ENCODE measurements around the gene HPCAL1. TPM values are rescaled to one million over a fixed set of nuclear protein-coding genes. Genes with fewer than 3 reads are reported as not detected.

HPCAL1 gene
- total RNA-seq (2022): 34.0 and 35.1 TPM in 2 replicates
- Bru-seq, nascent RNA: percentile 61 among the genes with signal in this experiment
- BruChase-seq, experiment 1, labeled RNA remaining after a 6-hour chase: percentile 67 among the genes with signal in this experiment
- percentile 60 among the genes with signal in this experiment for BruChase-seq, experiment 2, labeled RNA remaining after a 2-hour chase
- long read RNA-seq, transcript HPCAL1-201 (5 exons, 1,751 nt): major isoform, 77 of 111 reads
- long read RNA-seq, partial matches to known transcripts: 7 of 111 reads
- long read RNA-seq, other reads (novel, unspliced or antisense): 27 of 111 reads

DNA sequence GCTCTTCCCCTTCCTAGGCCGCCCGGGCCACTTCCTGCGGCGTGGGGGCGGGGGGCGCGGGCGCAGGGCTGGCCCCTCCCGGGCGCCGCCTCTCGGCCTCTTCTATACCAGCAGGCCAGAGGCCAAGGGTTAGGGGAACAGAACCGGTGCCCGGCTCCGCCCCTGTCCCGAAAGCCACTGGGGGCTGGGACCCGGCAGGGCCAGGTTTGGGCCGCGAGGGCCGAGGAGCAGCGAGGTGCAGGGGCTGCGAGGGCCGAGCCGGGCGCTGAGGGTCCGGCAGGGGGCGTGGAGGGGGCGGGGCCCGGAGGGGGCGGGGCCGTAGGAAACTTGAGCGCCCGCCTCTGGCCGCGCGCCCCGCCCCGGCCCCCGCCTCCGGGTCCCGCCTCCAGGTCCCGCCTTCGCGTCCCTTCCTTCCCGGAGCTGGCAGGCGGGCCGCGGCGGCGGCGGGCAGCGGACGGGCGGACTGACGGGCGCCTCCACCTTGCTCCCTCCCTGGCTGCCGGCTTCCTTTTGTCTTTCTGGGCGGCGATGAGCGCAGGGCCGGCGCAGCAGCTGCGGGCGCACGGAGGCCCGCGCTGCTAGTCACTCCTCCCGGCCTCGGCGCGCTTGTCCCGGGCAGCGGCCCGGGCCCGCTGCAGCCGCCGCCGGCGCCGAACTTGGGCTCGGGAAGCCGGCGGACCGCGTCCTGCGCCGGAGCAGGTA lies at the start of gene HPCAL1:
TSS of gene HPCAL1 (plus strand) at position 426 of the 702 bp plus-strand sequence. CDS start 116,854 bp downstream, outside the sequence.
- DNase-seq: peak; percentile 91
- Mint-ChIP-seq H3K4me3 (ENCODE audit: low read depth, unreplicated experiment) (peak within 1 kb of the TSS; percentile 100), H3K4me1 (ENCODE audit: low read depth, unreplicated experiment) (peaks cover 42% of the 10 kb centered on the region), H3K36me3 (ENCODE audit: insufficient read depth, unreplicated experiment) (peaks cover 19% of the 10 kb centered on the region), H3K27ac (ENCODE audit: unreplicated experiment) (no peak within 1 kb of the TSS), H3K27me3 (ENCODE audit: unreplicated experiment) (no peaks in the 10 kb centered on the region), H3K9me3 (ENCODE audit: low read depth, unreplicated experiment) (peaks cover 2% of the 10 kb centered on the region)
- CTCF ChIA-PET: interaction anchor here (0.5 to 5.7 kb wide), 9 partner anchors 15 to 133 kb away, joined by 3 to 41 read pairs (median 5); no protein-coding TSS in a partner anchor
- intact Hi-C loops (cut with micrococcal nuclease; ENCODE audit: unreplicated experiment): loop anchor here (5.0 kb wide), 1 partner anchor 105 kb away; no protein-coding TSS in a partner anchor
- TF ChIP-seq, protein P1, sequence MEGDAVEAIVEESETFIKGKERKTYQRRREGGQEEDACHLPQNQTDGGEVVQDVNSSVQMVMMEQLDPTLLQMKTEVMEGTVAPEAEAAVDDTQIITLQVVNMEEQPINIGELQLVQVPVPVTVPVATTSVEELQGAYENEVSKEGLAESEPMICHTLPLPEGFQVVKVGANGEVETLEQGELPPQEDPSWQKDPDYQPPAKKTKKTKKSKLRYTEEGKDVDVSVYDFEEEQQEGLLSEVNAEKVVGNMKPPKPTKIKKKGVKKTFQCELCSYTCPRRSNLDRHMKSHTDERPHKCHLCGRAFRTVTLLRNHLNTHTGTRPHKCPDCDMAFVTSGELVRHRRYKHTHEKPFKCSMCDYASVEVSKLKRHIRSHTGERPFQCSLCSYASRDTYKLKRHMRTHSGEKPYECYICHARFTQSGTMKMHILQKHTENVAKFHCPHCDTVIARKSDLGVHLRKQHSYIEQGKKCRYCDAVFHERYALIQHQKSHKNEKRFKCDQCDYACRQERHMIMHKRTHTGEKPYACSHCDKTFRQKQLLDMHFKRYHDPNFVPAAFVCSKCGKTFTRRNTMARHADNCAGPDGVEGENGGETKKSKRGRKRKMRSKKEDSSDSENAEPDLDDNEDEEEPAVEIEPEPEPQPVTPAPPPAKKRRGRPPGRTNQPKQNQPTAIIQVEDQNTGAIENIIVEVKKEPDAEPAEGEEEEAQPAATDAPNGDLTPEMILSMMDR (IDR thresholded peaks at IDR 0.05; ENCODE audit: unreplicated experiment): peak; percentile 76
- no TSS peak for BruUV-seq (replicated peaks)

GRCh38 chr2:10253596-10254372 lies 48.9 kb upstream of the HPCAL1 start:
- CTCF ChIA-PET: no interaction called here
- peaks cover 11% of the 10 kb centered on the region for H3K9me3 Mint-ChIP-seq (ENCODE audit: low read depth, unreplicated experiment)
- H3K27me3 Mint-ChIP-seq (ENCODE audit: unreplicated experiment): peaks cover 51% of the 10 kb centered on the region
- DNase-seq: no peak
- TF ChIP-seq, protein P1 (IDR thresholded peaks at IDR 0.05; ENCODE audit: unreplicated experiment): no peak
- H3K4me3 Mint-ChIP-seq (ENCODE audit: low read depth, unreplicated experiment): no peak overlapping the region
- peaks cover 3% of the 10 kb centered on the region for H3K36me3 Mint-ChIP-seq (ENCODE audit: insufficient read depth, unreplicated experiment)
- no peak overlapping the region for H3K27ac Mint-ChIP-seq (ENCODE audit: unreplicated experiment)
- BruUV-seq (replicated peaks): no TSS peak
- H3K4me1 Mint-ChIP-seq (ENCODE audit: low read depth, unreplicated experiment): no peaks in the 10 kb centered on the region
- intact Hi-C loops (cut with micrococcal nuclease; ENCODE audit: unreplicated experiment): no loop called here

- CTCF ChIA-PET: no interaction called here
These were observed 48.1 kb upstream of the HPCAL1 start for GRCh38 chr2:10254373-10255188.

More at GRCh38 chr2:10254373-10255188, 48.1 kb upstream of the HPCAL1 start:
- intact Hi-C loops (cut with micrococcal nuclease; ENCODE audit: unreplicated experiment): no loop called here
- Mint-ChIP-seq H3K4me3 (ENCODE audit: low read depth, unreplicated experiment) (no peak overlapping the region), H3K27ac (ENCODE audit: unreplicated experiment) (no peak overlapping the region), H3K27me3 (ENCODE audit: unreplicated experiment) (peaks cover 53% of the 10 kb centered on the region), H3K9me3 (ENCODE audit: low read depth, unreplicated experiment) (peaks cover 11% of the 10 kb centered on the region), H3K4me1 (ENCODE audit: low read depth, unreplicated experiment) (no peaks in the 10 kb centered on the region), H3K36me3 (ENCODE audit: insufficient read depth, unreplicated experiment) (peaks cover 3% of the 10 kb centered on the region)
- TF ChIP-seq, protein P1 (IDR thresholded peaks at IDR 0.05; ENCODE audit: unreplicated experiment): no peak
- DNase-seq: no peak
- BruUV-seq (replicated peaks): no TSS peak
